Fibroblast of mammary gland (primary cell): ENCODE measurements around the gene QRFP.

Experiments used
- DNase-seq: peaks from one replicate; pipeline ENCODE4 v3.0.0-alpha.2; 2010; ENCODE audit warnings: low read depth
- H3K4me3 ChIP-seq: 2 replicates; pipeline ENCODE4 v1.5.1; 2011; ENCODE audit warnings: low read depth, mild to moderate bottlenecking, low read length, moderate library complexity; ENCODE audit not compliant: control insufficient read depth
- CTCF ChIP-seq: conservative IDR thresholded peaks from 2 replicates; pipeline ENCODE4 v1.5.1; 2011; ENCODE audit warnings: low read depth, low read length, inconsistent platforms; ENCODE audit not compliant: control insufficient read depth, insufficient read depth

Gene QRFP

GRCh38 chr9:130922893-130923610 is 26.4 kb upstream of the QRFP start:
- TF ChIP-seq CTCF: no peak
- DNase-seq: no peak

GRCh38 chr9:130921989-130922892 is 25.6 kb upstream of the QRFP start:
- TF ChIP-seq CTCF: no peak
- no peak for DNase-seq
- H3K4me3 ChIP-seq: no peak overlapping the region

More at GRCh38 chr9:130922893-130923610, 26.4 kb upstream of the QRFP start:
- H3K4me3 ChIP-seq: no peak overlapping the region

GRCh38 chr9:130921300-130921988 is 24.8 kb upstream of the QRFP start:
- no peak for DNase-seq
- TF ChIP-seq CTCF: no peak

GRCh38 chr9:130920762-130921299 is 24.2 kb upstream of the QRFP start:
- DNase-seq: no peak
- no peak for TF ChIP-seq CTCF

More at GRCh38 chr9:130921300-130921988, 24.8 kb upstream of the QRFP start:
- no peak overlapping the region for H3K4me3 ChIP-seq

GRCh38 chr9:130920233-130920632 is 23.6 kb upstream of the QRFP start:
- TF ChIP-seq CTCF: no peak
- DNase-seq: no peak
- no peak overlapping the region for H3K4me3 ChIP-seq

More at GRCh38 chr9:130920762-130921299, 24.2 kb upstream of the QRFP start:
- no peak overlapping the region for H3K4me3 ChIP-seq

GRCh38 chr9:130919559-130920145 is 23.0 kb upstream of the QRFP start:
- no peak for DNase-seq
- TF ChIP-seq CTCF: no peak
- H3K4me3 ChIP-seq: no peak overlapping the region
